CD8-positive, alpha-beta memory T cell (primary cell): ENCODE results near the gene ATG14. TPM values are rescaled to one million over a fixed set of nuclear protein-coding genes. Genes with fewer than 3 reads are reported as not detected.
A peak's percentile ranks its signal among the peaks of the same experiment; 100 is the strongest.
"Not testable (repeated sequence)": the region's sequence is repeated elsewhere in the genome, so short reads cannot be mapped to it uniquely, and the experiment has no call there.

Source experiments
- CTCF ChIA-PET: fragments of 350-600 bp; sonication (Branson Sonifier 250); formaldehyde crosslinking; loops from one replicate; lab custom pipeline; 2021; ENCODE audit warnings: antibody characterized with exemption; lab: Charles Lee
- POLR2A ChIA-PET: fragments of 350-600 bp; sonication (Branson Sonifier 250); formaldehyde crosslinking; loops from one replicate; lab custom pipeline; 2021; ENCODE audit warnings: antibody characterized with exemption; lab: Charles Lee
- DNase-seq, 5 donors: peaks; one replicate each; pipeline versions ENCODE4 v3.0.0 to v3.0.0-alpha.2; 2020 to 2022; ENCODE audit warnings: mixed read lengths in 1 of 5
- H3K27ac ChIP-seq: one replicate; pipeline ENCODE4 v1.7.0; 2013; ENCODE audit warnings: low read depth, mild to moderate bottlenecking, low read length, moderate library complexity
- H3K27me3 ChIP-seq: 2 replicates; pipeline ENCODE4 v1.7.0; 2013; ENCODE audit warnings: low read length, mild to moderate bottlenecking; ENCODE audit not compliant: insufficient read depth, poor library complexity, severe bottlenecking
- H3K36me3 ChIP-seq: 2 replicates; pipeline ENCODE4 v1.7.0; 2013; ENCODE audit warnings: mild to moderate bottlenecking, low read length, moderate library complexity; ENCODE audit not compliant: insufficient read depth
- H3K4me1 ChIP-seq: 2 replicates; pipeline ENCODE4 v1.7.0; 2013; ENCODE audit warnings: mild to moderate bottlenecking, low read length, moderate library complexity; ENCODE audit not compliant: insufficient read depth
- H3K4me3 ChIP-seq: 2 replicates; pipeline ENCODE4 v1.7.0; 2013; ENCODE audit warnings: mild to moderate bottlenecking, low read length
- H3K9me3 ChIP-seq: 2 replicates; pipeline ENCODE4 v1.7.0; 2013; ENCODE audit warnings: mild to moderate bottlenecking, low read length
- H3K27ac Mint-ChIP-seq, 8 donors: one replicate each; pipeline ENCODE4 v1.8.0; 2020 to 2021; ENCODE audit warnings: mixed read lengths in 8 of 8, mild to moderate bottlenecking in 6 of 8, inconsistent platforms in 3 of 8, moderate library complexity in 3 of 8
- H3K27me3 Mint-ChIP-seq, 2 donors: one replicate each; pipeline ENCODE4 v1.8.0; 2020 to 2021; ENCODE audit warnings: mixed read lengths in 2 of 2, mild to moderate bottlenecking in 1 of 2, moderate library complexity in 1 of 2
- H3K36me3 Mint-ChIP-seq, 3 donors: one replicate each; pipeline ENCODE4 v1.8.0; 2020 to 2021; ENCODE audit warnings: mixed read lengths in 3 of 3, inconsistent platforms in 1 of 3, mild to moderate bottlenecking in 1 of 3
- H3K4me1 Mint-ChIP-seq, 3 donors: one replicate each; pipeline ENCODE4 v1.8.0; 2020 to 2021; ENCODE audit warnings: mixed read lengths in 3 of 3, inconsistent platforms in 1 of 3, mild to moderate bottlenecking in 1 of 3
- H3K4me3 Mint-ChIP-seq, 7 donors: one replicate each; pipeline ENCODE4 v1.8.0; 2020 to 2021; ENCODE audit warnings: mixed read lengths in 7 of 7, mild to moderate bottlenecking in 6 of 7, moderate library complexity in 4 of 7, inconsistent platforms in 2 of 7
- H3K9me3 Mint-ChIP-seq, 5 donors: one replicate each; pipeline ENCODE4 v1.8.0; 2020 to 2022; ENCODE audit warnings: mixed read lengths in 5 of 5, mild to moderate bottlenecking in 3 of 5, moderate library complexity in 2 of 5, inconsistent platforms in 1 of 5
- polyA plus RNA-seq: library from polyadenylated mRNA; unstranded; fragments of 300-500 nt; fragmentation: Illumina TruSeq; gene quantifications from one replicate; pipeline ENCODE4 v1.2.3, GENCODE V29; 2021
- total RNA-seq, 2 experiments: library from RNA; stranded (reverse); gene quantifications; one replicate each; pipeline ENCODE4 v1.2.3, GENCODE V29; 2021

ATG14 gene
- total and polyA plus RNA-seq, 3 experiments from 2014 or later: 7.3 to 8.2 (median 7.7) TPM

DNA sequence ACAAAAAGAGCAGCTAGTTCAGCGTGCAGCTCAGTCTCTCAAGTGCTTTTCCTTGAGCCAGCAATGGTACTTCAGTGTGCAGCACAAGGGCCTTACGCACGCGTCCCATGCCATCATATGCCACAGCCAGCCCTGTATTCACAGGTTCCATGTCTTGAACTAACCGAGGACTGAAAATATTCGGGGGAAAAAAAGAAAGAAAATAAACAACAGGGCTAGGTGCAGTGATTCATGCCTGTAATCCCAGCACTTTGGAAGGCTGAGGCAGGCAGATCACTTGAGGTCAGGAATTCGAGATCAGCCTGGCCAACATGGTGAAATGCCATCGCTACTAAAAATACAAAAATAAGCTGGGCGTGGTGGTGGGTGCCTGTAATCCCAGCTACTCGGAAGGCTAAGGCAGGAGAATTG, 28.6 kb downstream of the ATG14 start:
- not testable (repeated sequence) for H3K4me3 ChIP-seq, H3K27me3 ChIP-seq, H3K27ac ChIP-seq, H3K4me3 Mint-ChIP-seq, DNase-seq, H3K9me3 ChIP-seq, H3K4me1 ChIP-seq, H3K27me3 Mint-ChIP-seq, H3K27ac Mint-ChIP-seq, H3K9me3 Mint-ChIP-seq
- H3K36me3 ChIP-seq: peaks cover 15% of the 10 kb centered on the region
- Mint-ChIP-seq H3K36me3 (peaks cover 17 to 84% (median 19%) of the 10 kb centered on the region in 3 donors), H3K4me1 (peaks cover 14 to 30% (median 20%) of the 10 kb centered on the region in 3 donors)
- CTCF ChIA-PET: interaction anchor here (1.3 kb wide), 1 partner anchor 10 kb away, joined by 3 read pairs; no protein-coding TSS in a partner anchor
- POLR2A ChIA-PET: interaction anchor here (0.5 kb wide), 1 partner anchor 50 kb away, joined by 4 read pairs; no protein-coding TSS in a partner anchor

DNA sequence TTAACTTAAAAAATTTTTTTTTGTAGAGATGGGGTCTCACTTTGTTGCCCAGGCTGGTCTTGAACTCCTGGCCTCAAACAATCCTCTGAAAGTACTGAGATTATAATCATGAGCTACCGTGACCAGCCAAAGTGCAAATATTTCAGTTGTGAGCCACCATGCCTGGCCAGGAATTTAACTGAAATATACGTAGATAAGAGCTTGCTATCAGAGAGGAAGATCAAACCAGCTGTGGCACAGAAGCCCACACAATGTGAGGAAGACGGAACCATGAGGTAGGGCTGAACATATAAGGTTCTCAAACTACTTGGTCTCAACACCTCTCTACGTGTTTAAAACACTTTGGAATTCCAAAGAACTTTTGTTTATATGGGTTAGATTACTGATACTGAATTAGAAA, 29.1 kb downstream of the ATG14 start:
- H3K4me3 Mint-ChIP-seq: no peak overlapping the region
- H3K9me3 Mint-ChIP-seq: no peaks in the 10 kb centered on the region
- H3K36me3 Mint-ChIP-seq: peaks cover 17 to 86% (median 21%) of the 10 kb centered on the region in 3 donors
- no peak overlapping the region for H3K27ac Mint-ChIP-seq
- Histone ChIP-seq H3K27me3 (no peaks in the 10 kb centered on the region), H3K4me3 (no peak overlapping the region), H3K27ac (no peak overlapping the region), H3K4me1 (peaks cover 5% of the 10 kb centered on the region), H3K36me3 (peaks cover 15% of the 10 kb centered on the region), H3K9me3 (no peaks in the 10 kb centered on the region)
- ChIA-PET POLR2A (no interaction called here), CTCF (interaction anchor here (0.9 to 1.3 kb wide), 2 partner anchors 10 kb away, joined by 3 to 4 read pairs; no protein-coding TSS in a partner anchor)
- DNase-seq: no peak
- no peaks in the 10 kb centered on the region for H3K27me3 Mint-ChIP-seq
- H3K4me1 Mint-ChIP-seq: peaks cover 13 to 27% (median 18%) of the 10 kb centered on the region in 3 donors

GRCh38 chr14:55381561-55381960, 30.1 kb downstream of the ATG14 start:
- Histone ChIP-seq H3K9me3 (no peaks in the 10 kb centered on the region), H3K4me1 (no peaks in the 10 kb centered on the region), H3K27me3 (no peaks in the 10 kb centered on the region), H3K4me3 (no peak overlapping the region), H3K36me3 (peaks cover 15% of the 10 kb centered on the region), H3K27ac (no peak overlapping the region)
- H3K27me3 Mint-ChIP-seq: no peaks in the 10 kb centered on the region
- no peak for DNase-seq
- H3K36me3 Mint-ChIP-seq: peaks cover 13 to 86% (median 20%) of the 10 kb centered on the region in 3 donors
- H3K27ac Mint-ChIP-seq: peak overlapping the region in 4 of 8 donors; percentile 3 to 36 (median 27)
- POLR2A ChIA-PET: no interaction called here
- CTCF ChIA-PET: no interaction called here
- peak overlapping the region in 1 of 7 donors; percentile 20 for H3K4me3 Mint-ChIP-seq
- no peaks in the 10 kb centered on the region for H3K9me3 Mint-ChIP-seq
- H3K4me1 Mint-ChIP-seq: peaks cover 9 to 20% (median 9%) of the 10 kb centered on the region in 3 donors

GRCh38 chr14:55381040-55381439, 30.6 kb downstream of the ATG14 start:
- Mint-ChIP-seq H3K9me3 (no peaks in the 10 kb centered on the region), H3K36me3 (peaks cover 18 to 86% (median 25%) of the 10 kb centered on the region in 3 donors), H3K4me3 (peak overlapping the region in 1 of 7 donors; percentile 68), H3K27me3 (no peaks in the 10 kb centered on the region), H3K27ac (peak overlapping the region in 2 of 8 donors; percentile 12 to 61), H3K4me1 (peaks cover 4 to 20% (median 4%) of the 10 kb centered on the region in 3 donors)
- ChIA-PET CTCF (no interaction called here), POLR2A (no interaction called here)
- H3K4me1 ChIP-seq: no peaks in the 10 kb centered on the region
- no peaks in the 10 kb centered on the region for H3K9me3 ChIP-seq
- no peak overlapping the region for H3K27ac ChIP-seq
- H3K4me3 ChIP-seq: no peak overlapping the region
- no peak for DNase-seq
- no peaks in the 10 kb centered on the region for H3K27me3 ChIP-seq
- peaks cover 15% of the 10 kb centered on the region for H3K36me3 ChIP-seq

- Mint-ChIP-seq H3K27ac (peak overlapping the region in 3 of 8 donors; percentile 5 to 40 (median 29)), H3K36me3 (peaks cover 18 to 63% (median 19%) of the 10 kb centered on the region in 3 donors)
- CTCF ChIA-PET: interaction anchor here (1.2 kb wide), 1 partner anchor 107 kb away, joined by 3 read pairs; the partner anchor contains the start of gene FBXO34
Measured at GRCh38 chr14:55377236-55377635, 34.4 kb downstream of the ATG14 start.

GRCh38 chr14:55374771-55375170, 36.9 kb downstream of the ATG14 start:
- ChIA-PET CTCF (interaction anchor here (0.7 to 2.3 kb wide), 3 partner anchors 20 to 104 kb away, joined by 3 to 6 read pairs (median 6); no protein-coding TSS in a partner anchor), POLR2A (interaction anchor here (1.0 kb wide), 1 partner anchor 41 kb away, joined by 3 read pairs; no protein-coding TSS in a partner anchor)
- Mint-ChIP-seq H3K36me3 (peaks cover 8 to 52% (median 15%) of the 10 kb centered on the region in 3 donors), H3K4me3 (peak overlapping the region in 6 of 7 donors; percentile 6 to 62 (median 26)), H3K9me3 (no peaks in the 10 kb centered on the region), H3K27ac (peak overlapping the region; percentile 76 to 93 (median 84)), H3K4me1 (peaks cover 26 to 40% (median 35%) of the 10 kb centered on the region in 3 donors), H3K27me3 (peaks cover 0 to 2% of the 10 kb centered on the region in 2 donors)
- Histone ChIP-seq H3K9me3 (no peaks in the 10 kb centered on the region), H3K36me3 (no peaks in the 10 kb centered on the region), H3K27me3 (no peaks in the 10 kb centered on the region), H3K27ac (no peak overlapping the region), H3K4me1 (peaks cover 22% of the 10 kb centered on the region), H3K4me3 (no peak overlapping the region)
- DNase-seq: no peak

More at GRCh38 chr14:55377236-55377635, 34.4 kb downstream of the ATG14 start:
- POLR2A ChIA-PET: no interaction called here
- no peaks in the 10 kb centered on the region for H3K27me3 Mint-ChIP-seq
- H3K4me1 Mint-ChIP-seq: peaks cover 22 to 40% (median 35%) of the 10 kb centered on the region in 3 donors
- Histone ChIP-seq H3K9me3 (no peaks in the 10 kb centered on the region), H3K27ac (no peak overlapping the region), H3K27me3 (no peaks in the 10 kb centered on the region), H3K4me3 (no peak overlapping the region), H3K36me3 (peaks cover 15% of the 10 kb centered on the region), H3K4me1 (peaks cover 22% of the 10 kb centered on the region)
- no peak for DNase-seq
- no peak overlapping the region for H3K4me3 Mint-ChIP-seq
- H3K9me3 Mint-ChIP-seq: no peaks in the 10 kb centered on the region

DNA sequence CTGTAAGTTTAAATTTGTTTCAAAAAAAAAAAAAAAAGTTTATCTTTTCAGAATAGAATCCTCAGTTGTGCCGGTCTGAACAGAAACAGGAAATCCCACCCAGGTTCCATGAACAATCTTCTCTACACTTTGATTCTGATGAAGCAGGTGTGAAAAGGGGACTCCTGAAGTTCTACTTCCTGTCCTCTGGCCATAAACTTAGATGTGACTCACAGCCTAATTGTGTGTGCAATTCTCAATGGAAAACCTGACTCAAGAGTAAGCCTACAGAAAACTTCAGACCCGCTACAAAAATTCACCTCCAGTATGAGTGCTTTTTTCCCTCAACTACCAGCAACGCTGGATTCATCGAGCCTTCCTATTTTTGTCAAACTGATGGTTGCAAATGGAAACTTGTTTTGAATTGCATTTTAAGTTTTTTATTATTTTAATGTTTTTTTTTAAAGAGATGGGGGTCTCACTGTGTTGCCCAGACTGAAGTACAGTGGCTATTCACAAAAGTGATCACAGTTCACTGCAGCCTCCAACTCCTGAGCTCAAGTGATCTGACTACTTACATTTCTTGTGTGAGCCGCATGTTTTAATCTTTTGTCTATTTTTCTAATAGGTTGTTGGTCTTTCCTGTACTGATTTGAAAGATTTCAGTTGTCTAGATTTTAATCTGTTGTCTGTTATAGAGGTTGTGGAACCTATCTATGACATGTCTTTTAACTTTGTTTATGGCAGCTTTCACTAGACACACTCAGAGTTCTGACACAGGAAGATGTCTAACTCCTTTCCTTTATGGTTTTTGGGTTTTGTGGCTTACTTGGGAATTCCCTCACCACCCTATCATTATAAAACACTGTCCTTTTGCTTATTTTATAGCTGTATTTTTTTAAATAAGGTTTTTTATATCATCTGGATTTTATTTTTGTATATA, 37.6 kb downstream of the ATG14 start:
- Mint-ChIP-seq H3K9me3 (no peaks in the 10 kb centered on the region), H3K27me3 (peaks cover 0 to 3% of the 10 kb centered on the region in 2 donors), H3K4me3 (peak overlapping the region; percentile 2 to 67 (median 60)), H3K4me1 (peaks cover 26 to 40% (median 35%) of the 10 kb centered on the region in 3 donors), H3K27ac (peak overlapping the region; percentile 76 to 93 (median 86)), H3K36me3 (peaks cover 8 to 56% (median 21%) of the 10 kb centered on the region in 3 donors)
- peaks cover 22% of the 10 kb centered on the region for H3K4me1 ChIP-seq
- ChIA-PET POLR2A (interaction anchor here (1.0 kb wide), 1 partner anchor 41 kb away, joined by 3 read pairs; no protein-coding TSS in a partner anchor), CTCF (interaction anchor here (0.7 to 2.3 kb wide), 3 partner anchors 19 to 104 kb away, joined by 3 to 6 read pairs (median 6); no protein-coding TSS in a partner anchor)
- H3K27ac ChIP-seq: no peak overlapping the region
- no peaks in the 10 kb centered on the region for H3K27me3 ChIP-seq
- DNase-seq: peak in 3 of 5 donors; percentile 49 to 68 (median 53)
- no peaks in the 10 kb centered on the region for H3K36me3 ChIP-seq
- H3K4me3 ChIP-seq: no peak overlapping the region
- H3K9me3 ChIP-seq: no peaks in the 10 kb centered on the region
